MCF 10A (cell line): ENCODE data around the gene DPYD. TPM values are rescaled to one million over a fixed set of nuclear protein-coding genes. Genes with fewer than 3 reads are reported as not detected.

ENCODE experiments used
- BruUV-seq: library from RNA; stranded (reverse); fragments of 400-500 nt; replicated peaks from 2 replicates; lab custom pipeline; 2021; lab: Mats Ljungman, UMichigan
- CTCF ChIA-PET: fragments of 300-600 bp; sonication (Branson Sonifier 250); formaldehyde crosslinking; extraction: SDS; loops from one replicate; lab custom pipeline; 2021; ENCODE audit warnings: antibody characterized with exemption, inconsistent platforms; lab: Yijun Ruan, JAX
- POLR2A ChIA-PET: fragments of 300-600, 350-650 bp; sonication (Branson Sonifier 250); formaldehyde crosslinking; extraction: SDS; loops from one replicate; lab custom pipeline; 2020; ENCODE audit warnings: antibody characterized with exemption, inconsistent platforms; lab: Yijun Ruan, JAX
- DNase-seq: peaks from one replicate; pipeline ENCODE4 v3.0.0-alpha.2; 2018; ENCODE audit not compliant: unreplicated experiment
- H3K27ac Mint-ChIP-seq: one replicate; pipeline ENCODE4 v1.8.0; 2022; ENCODE audit warnings: mild to moderate bottlenecking, low read depth, mixed read lengths; ENCODE audit not compliant: unreplicated experiment
- H3K27me3 Mint-ChIP-seq: one replicate; pipeline ENCODE4 v1.8.0; 2022; ENCODE audit warnings: mixed read lengths; ENCODE audit not compliant: insufficient read depth, unreplicated experiment
- H3K36me3 Mint-ChIP-seq: one replicate; pipeline ENCODE4 v1.8.0; 2022; ENCODE audit warnings: mild to moderate bottlenecking, moderate library complexity, mixed read lengths; ENCODE audit not compliant: insufficient read depth, unreplicated experiment
- H3K4me1 Mint-ChIP-seq: one replicate; pipeline ENCODE4 v1.8.0; 2022; ENCODE audit warnings: mixed read lengths; ENCODE audit not compliant: insufficient read depth, unreplicated experiment
- H3K4me3 Mint-ChIP-seq: one replicate; pipeline ENCODE4 v1.8.0; 2022; ENCODE audit warnings: mild to moderate bottlenecking, moderate library complexity, mixed read lengths; ENCODE audit not compliant: unreplicated experiment
- H3K9me3 Mint-ChIP-seq: one replicate; pipeline ENCODE4 v1.8.0; 2022; ENCODE audit warnings: mixed read lengths; ENCODE audit not compliant: unreplicated experiment
- intact Hi-C: fragments of 100-400 bp; cut with micrococcal nuclease; formaldehyde crosslinking; loops from 2 replicates; pipeline ENCODE4 v1.14.1; 2022
- total RNA-seq: library from RNA; stranded (reverse); gene quantifications from 2 replicates; pipeline ENCODE4 v1.2.3, GENCODE V29; 2022
- TF ChIP-seq, protein P1 (sequence below): fragments of 200-600 bp; IDR thresholded peaks from one replicate; pipeline ENCODE4 v1.8.0; 2022; ENCODE audit warnings: antibody characterized with exemption, mild to moderate bottlenecking; ENCODE audit not compliant: unreplicated experiment

The DPYD gene
- total RNA-seq, 1 experiment from 2014 or later = 48.2 TPM

DNA sequence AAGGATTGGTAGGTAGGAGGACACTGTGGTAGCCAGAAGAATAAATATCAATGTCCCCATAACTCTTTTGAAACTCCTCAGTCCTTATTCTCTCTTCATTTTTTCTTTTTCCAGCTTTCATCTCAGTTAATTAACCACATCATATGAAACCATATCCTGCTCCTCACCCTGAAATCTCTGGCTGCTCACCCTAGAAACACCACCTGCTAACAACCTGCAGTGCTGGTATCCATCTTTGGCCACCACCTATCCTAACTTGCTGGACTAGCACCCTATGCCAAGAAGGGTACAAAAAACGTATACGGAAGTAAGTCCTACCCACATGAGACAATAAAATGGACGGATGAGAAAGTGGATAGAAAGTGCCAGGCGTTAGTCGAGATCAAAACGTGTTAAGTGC lies 13.7 kb upstream of the DPYD start:
- H3K9me3 Mint-ChIP-seq = no peaks in the 10 kb centered on the region
- H3K4me3 Mint-ChIP-seq = no peak overlapping the region
- DNase-seq = no peak
- no TSS peak for BruUV-seq
- TF ChIP-seq, protein P1, sequence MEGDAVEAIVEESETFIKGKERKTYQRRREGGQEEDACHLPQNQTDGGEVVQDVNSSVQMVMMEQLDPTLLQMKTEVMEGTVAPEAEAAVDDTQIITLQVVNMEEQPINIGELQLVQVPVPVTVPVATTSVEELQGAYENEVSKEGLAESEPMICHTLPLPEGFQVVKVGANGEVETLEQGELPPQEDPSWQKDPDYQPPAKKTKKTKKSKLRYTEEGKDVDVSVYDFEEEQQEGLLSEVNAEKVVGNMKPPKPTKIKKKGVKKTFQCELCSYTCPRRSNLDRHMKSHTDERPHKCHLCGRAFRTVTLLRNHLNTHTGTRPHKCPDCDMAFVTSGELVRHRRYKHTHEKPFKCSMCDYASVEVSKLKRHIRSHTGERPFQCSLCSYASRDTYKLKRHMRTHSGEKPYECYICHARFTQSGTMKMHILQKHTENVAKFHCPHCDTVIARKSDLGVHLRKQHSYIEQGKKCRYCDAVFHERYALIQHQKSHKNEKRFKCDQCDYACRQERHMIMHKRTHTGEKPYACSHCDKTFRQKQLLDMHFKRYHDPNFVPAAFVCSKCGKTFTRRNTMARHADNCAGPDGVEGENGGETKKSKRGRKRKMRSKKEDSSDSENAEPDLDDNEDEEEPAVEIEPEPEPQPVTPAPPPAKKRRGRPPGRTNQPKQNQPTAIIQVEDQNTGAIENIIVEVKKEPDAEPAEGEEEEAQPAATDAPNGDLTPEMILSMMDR = no peak
- no peaks in the 10 kb centered on the region for H3K36me3 Mint-ChIP-seq
- no peaks in the 10 kb centered on the region for H3K27me3 Mint-ChIP-seq
- intact Hi-C loops = loop anchor here (10.0 kb wide), 1 partner anchor 280 kb away; no protein-coding TSS in a partner anchor
- H3K4me1 Mint-ChIP-seq = peaks cover 7% of the 10 kb centered on the region
- ChIA-PET CTCF (interaction anchor here (0.6 kb wide), 1 partner anchor 85 kb away, joined by 4 read pairs; no protein-coding TSS in a partner anchor), POLR2A (interaction anchor here (3.8 kb wide), 1 partner anchor 14 kb away, joined by 41 read pairs; the partner anchor contains the start of gene DPYD)
- H3K27ac Mint-ChIP-seq = no peak overlapping the region

DNA sequence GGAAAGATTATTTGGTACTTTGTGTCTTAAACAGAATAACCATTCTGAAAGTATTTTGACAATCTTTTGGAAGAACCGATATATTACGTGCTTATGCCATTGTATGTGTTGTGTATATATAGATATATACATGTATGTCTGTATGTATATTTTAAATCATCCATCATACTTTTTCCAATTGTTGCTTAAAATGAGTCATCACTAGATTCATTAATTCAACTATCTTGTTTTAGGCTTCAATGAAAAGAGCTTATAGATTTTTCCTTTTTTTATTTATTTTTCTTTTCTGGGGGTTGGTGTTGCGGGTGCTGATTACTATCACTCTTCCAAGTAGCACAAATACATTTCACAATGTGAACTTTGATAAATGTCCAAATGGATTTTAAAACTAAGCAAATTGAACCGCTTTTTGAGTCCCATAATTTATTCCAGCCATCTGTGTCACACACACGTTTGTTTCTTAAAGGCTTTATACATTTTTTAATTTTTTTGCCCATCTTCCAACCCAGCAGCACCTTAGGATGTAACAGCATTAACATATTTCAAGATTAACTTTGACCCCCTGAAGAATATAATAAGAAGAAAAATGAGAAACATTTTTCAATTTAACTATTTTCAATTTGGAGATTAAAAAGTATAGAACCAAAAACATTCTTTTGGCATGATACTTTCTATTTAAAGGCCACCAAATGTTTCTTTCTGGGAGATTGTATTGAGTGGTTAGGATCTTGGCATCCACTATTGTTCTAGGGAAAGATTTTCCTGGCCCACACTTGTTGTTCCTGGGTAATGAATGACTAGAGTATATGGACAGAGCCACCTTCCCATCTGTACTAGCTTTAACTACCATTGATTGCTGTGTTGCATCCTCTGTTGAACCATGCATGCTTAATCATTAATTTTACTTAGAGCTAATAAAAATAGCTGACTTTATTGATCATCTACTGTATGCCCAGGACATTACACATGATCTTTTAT lies 9.3 kb upstream of the DPYD start:
- CTCF ChIA-PET = interaction anchor here (0.6 kb wide), 1 partner anchor 1193 kb away, joined by 3 read pairs; no protein-coding TSS in a partner anchor
- Mint-ChIP-seq H3K4me3 (no peak overlapping the region), H3K9me3 (no peaks in the 10 kb centered on the region), H3K27ac (no peak overlapping the region), H3K27me3 (no peaks in the 10 kb centered on the region), H3K36me3 (no peaks in the 10 kb centered on the region), H3K4me1 (no peaks in the 10 kb centered on the region)
- DNase-seq = no peak
- TF ChIP-seq, protein P1 = no peak
- POLR2A ChIA-PET = interaction anchor here (4.5 kb wide), 1 partner anchor 9 kb away, joined by 24 read pairs; the partner anchor contains the start of gene DPYD
- BruUV-seq = no TSS peak
- intact Hi-C loops = loop anchor here (10.0 kb wide), 1 partner anchor 275 kb away; no protein-coding TSS in a partner anchor

DNA sequence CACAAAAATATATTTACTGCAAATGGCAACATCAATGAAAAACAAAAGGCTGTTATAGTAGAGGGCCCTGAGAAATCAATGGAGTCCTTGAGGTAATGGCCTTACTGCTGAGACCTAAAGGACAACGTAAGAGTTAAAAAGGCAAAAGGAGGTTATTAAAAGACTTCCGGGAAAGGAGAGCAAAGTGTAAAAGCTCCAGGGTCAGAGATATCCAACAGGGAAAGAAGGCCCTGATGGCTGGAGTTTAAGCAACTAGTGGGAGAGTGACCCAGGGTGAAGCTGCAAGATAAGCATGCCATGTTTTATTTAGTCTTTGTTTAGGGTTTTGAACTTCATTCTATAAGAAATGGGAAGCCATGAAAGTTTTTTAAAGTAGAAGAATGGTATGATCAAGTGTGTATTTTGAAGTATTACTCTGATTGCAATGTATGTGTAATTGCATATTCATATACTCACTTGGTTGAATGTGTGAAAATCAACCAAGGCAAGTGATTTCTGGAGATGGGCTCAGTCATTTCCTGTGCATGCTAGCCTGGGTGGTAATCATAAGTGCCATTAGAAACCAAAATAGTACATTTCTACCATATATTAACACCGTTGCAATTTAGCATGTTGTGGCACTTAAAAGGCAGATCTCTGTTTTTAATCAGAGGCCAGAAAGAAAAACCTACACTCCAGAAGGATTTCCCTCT lies 5.3 kb upstream of the DPYD start:
- Mint-ChIP-seq H3K9me3 (no peaks in the 10 kb centered on the region), H3K4me1 (peaks cover 6% of the 10 kb centered on the region), H3K36me3 (no peaks in the 10 kb centered on the region), H3K27ac (no peak overlapping the region), H3K4me3 (no peak overlapping the region), H3K27me3 (no peaks in the 10 kb centered on the region)
- POLR2A ChIA-PET = no interaction called here
- CTCF ChIA-PET = no interaction called here
- intact Hi-C loops = no loop called here
- no TSS peak for BruUV-seq
- DNase-seq = no peak
- TF ChIP-seq, protein P1 = no peak

DNA sequence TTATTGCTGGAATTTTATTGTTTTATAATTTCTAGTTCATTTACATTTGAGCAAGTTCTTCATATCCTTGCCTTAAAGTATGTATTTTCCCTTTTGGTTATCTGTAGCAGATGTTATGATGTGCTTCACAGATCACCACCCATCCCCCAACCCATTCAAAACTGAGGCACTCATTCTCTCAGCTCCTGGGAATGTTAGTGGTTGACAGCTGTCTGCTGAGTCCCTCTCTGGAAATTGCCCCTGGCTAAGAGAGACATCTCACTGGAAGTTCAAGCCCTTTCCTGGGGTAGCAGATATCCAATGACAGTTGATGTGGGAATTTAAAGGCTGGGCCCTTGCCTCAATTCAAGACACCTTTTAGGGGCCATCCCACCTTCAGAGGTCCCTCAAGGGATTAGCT lies 4.3 kb upstream of the DPYD start:
- TF ChIP-seq, protein P1 = no peak
- no peaks in the 10 kb centered on the region for H3K9me3 Mint-ChIP-seq
- intact Hi-C loops = no loop called here
- peaks cover 6% of the 10 kb centered on the region for H3K4me1 Mint-ChIP-seq
- no peak overlapping the region for H3K4me3 Mint-ChIP-seq
- no peak overlapping the region for H3K27ac Mint-ChIP-seq
- peaks cover 6% of the 10 kb centered on the region for H3K36me3 Mint-ChIP-seq
- POLR2A ChIA-PET = no interaction called here
- no TSS peak for BruUV-seq
- no peak for DNase-seq
- no peaks in the 10 kb centered on the region for H3K27me3 Mint-ChIP-seq
- CTCF ChIA-PET = interaction anchor here (0.7 kb wide), 1 partner anchor 51 kb away, joined by 3 read pairs; no protein-coding TSS in a partner anchor
